Loucy (cell line): Measurements from ENCODE around the gene OXTR.

Experiments used
- H2AFZ ChIP-seq: fragments of 200-600 bp; sonication (generic); 2 replicates; pipeline ENCODE4 v1.6.0; 2016; ENCODE audit warnings: antibody characterized with exemption, mild to moderate bottlenecking, low read length, moderate library complexity
- H3F3A ChIP-seq: fragments of 200-600 bp; 2 replicates; pipeline ENCODE4 v1.6.0; 2016; ENCODE audit warnings: antibody characterized with exemption, low read depth, mild to moderate bottlenecking
- H3K27me3 ChIP-seq: fragments of 200-600 bp; sonication (generic); 2 replicates; pipeline ENCODE4 v1.6.1; 2014; ENCODE audit warnings: low read length, mild to moderate bottlenecking; ENCODE audit not compliant: insufficient read depth, poor library complexity, severe bottlenecking
- H3K36me3 ChIP-seq: fragments of 200-600 bp; sonication (generic); 2 replicates; pipeline ENCODE4 v1.6.1; 2016; ENCODE audit warnings: low read length; ENCODE audit not compliant: insufficient read depth
- H3K4me1 ChIP-seq: fragments of 200-600 bp; sonication (generic); 2 replicates; pipeline ENCODE4 v1.5.1; 2014; ENCODE audit warnings: low read length, mild to moderate bottlenecking; ENCODE audit not compliant: insufficient read depth, poor library complexity, severe bottlenecking
- H3K4me2 ChIP-seq: fragments of 200-600 bp; sonication (generic); 2 replicates; pipeline ENCODE4 v1.6.0; 2014; ENCODE audit warnings: antibody characterized with exemption, low read length, low read depth, mild to moderate bottlenecking; ENCODE audit not compliant: poor library complexity, severe bottlenecking
- H3K4me3 ChIP-seq: fragments of 200-600 bp; sonication (generic); 2 replicates; pipeline ENCODE4 v1.5.1; 2014; ENCODE audit warnings: low read length, mild to moderate bottlenecking, mixed read lengths; ENCODE audit not compliant: poor library complexity, severe bottlenecking
- H3K79me2 ChIP-seq: fragments of 200-600 bp; sonication (generic); 2 replicates; pipeline ENCODE4 v1.6.1; 2014; ENCODE audit warnings: low read length; ENCODE audit not compliant: insufficient read depth
- H3K9ac ChIP-seq: fragments of 200-600 bp; sonication (generic); 2 replicates; pipeline ENCODE4 v1.6.0; 2014; ENCODE audit warnings: mild to moderate bottlenecking, low read depth, low read length, moderate library complexity; ENCODE audit not compliant: poor library complexity, severe bottlenecking
- H3K9me2 ChIP-seq: fragments of 200-600 bp; sonication (generic); replicated peaks from 2 replicates; pipeline ENCODE4 v1.6.1; 2016; ENCODE audit warnings: low read depth, low read length, mixed read lengths
- H3K9me3 ChIP-seq: fragments of 200-600 bp; sonication (generic); 2 replicates; pipeline ENCODE4 v1.6.1; 2014; ENCODE audit warnings: mild to moderate bottlenecking, antibody characterized with exemption, low read length, low read depth; ENCODE audit not compliant: insufficient read depth
- H4K20me1 ChIP-seq: fragments of 200-600 bp; sonication (generic); 2 replicates; pipeline ENCODE4 v1.6.0; 2014; ENCODE audit warnings: antibody characterized with exemption, low read length, mild to moderate bottlenecking; ENCODE audit not compliant: insufficient read depth, poor library complexity, severe bottlenecking
- EZH2phosphoT487 ChIP-seq: fragments of 200-600 bp; IDR thresholded peaks from 2 replicates; pipeline ENCODE4 v1.6.1; 2018; ENCODE audit warnings: antibody characterized with exemption, mild to moderate bottlenecking, moderate library complexity, borderline replicate concordance
- TF ChIP-seq, protein P1 (sequence below): fragments of 200-600 bp; sonication (generic); conservative IDR thresholded peaks from 2 replicates; pipeline ENCODE4 v1.5.1; 2014; ENCODE audit warnings: mild to moderate bottlenecking, antibody characterized with exemption, low read length

Gene OXTR

DNA sequence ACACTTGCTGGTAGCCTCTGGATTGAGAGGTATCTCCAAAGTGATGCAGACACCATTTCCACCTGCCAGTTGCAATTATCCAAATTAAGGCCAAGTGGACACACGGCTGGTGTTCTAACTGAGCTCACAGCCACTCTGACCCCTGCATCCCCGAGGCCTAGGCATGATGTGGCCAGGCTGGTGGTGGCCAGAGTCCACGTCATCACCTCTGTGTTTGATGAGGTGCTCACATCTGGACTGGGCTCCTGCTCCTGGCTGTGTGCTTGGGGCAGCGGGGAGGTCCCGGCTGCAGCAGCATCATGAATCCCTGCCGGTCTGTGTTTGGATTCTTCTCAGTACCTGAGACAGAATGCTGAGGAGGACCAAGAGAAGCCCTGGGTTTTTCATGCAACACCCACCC, 4.9 kb downstream of the OXTR start:
- Histone ChIP-seq H3K4me1 (peaks cover 4% of the 10 kb centered on the region), H3F3A (no peaks in the 10 kb centered on the region), H3K27me3 (no peaks in the 10 kb centered on the region), H3K79me2 (no peaks in the 10 kb centered on the region), H3K4me2 (no peak overlapping the region), H4K20me1 (no peaks in the 10 kb centered on the region), H3K9me2 (no peaks in the 10 kb centered on the region), H3K9me3 (no peaks in the 10 kb centered on the region), H3K9ac (no peak overlapping the region), H3K4me3 (no peak overlapping the region), H2AFZ (no peak overlapping the region), H3K36me3 (no peaks in the 10 kb centered on the region)
- TF ChIP-seq EZH2phosphoT487, result no peak
- TF ChIP-seq, protein P1, sequence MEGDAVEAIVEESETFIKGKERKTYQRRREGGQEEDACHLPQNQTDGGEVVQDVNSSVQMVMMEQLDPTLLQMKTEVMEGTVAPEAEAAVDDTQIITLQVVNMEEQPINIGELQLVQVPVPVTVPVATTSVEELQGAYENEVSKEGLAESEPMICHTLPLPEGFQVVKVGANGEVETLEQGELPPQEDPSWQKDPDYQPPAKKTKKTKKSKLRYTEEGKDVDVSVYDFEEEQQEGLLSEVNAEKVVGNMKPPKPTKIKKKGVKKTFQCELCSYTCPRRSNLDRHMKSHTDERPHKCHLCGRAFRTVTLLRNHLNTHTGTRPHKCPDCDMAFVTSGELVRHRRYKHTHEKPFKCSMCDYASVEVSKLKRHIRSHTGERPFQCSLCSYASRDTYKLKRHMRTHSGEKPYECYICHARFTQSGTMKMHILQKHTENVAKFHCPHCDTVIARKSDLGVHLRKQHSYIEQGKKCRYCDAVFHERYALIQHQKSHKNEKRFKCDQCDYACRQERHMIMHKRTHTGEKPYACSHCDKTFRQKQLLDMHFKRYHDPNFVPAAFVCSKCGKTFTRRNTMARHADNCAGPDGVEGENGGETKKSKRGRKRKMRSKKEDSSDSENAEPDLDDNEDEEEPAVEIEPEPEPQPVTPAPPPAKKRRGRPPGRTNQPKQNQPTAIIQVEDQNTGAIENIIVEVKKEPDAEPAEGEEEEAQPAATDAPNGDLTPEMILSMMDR, result no peak

DNA sequence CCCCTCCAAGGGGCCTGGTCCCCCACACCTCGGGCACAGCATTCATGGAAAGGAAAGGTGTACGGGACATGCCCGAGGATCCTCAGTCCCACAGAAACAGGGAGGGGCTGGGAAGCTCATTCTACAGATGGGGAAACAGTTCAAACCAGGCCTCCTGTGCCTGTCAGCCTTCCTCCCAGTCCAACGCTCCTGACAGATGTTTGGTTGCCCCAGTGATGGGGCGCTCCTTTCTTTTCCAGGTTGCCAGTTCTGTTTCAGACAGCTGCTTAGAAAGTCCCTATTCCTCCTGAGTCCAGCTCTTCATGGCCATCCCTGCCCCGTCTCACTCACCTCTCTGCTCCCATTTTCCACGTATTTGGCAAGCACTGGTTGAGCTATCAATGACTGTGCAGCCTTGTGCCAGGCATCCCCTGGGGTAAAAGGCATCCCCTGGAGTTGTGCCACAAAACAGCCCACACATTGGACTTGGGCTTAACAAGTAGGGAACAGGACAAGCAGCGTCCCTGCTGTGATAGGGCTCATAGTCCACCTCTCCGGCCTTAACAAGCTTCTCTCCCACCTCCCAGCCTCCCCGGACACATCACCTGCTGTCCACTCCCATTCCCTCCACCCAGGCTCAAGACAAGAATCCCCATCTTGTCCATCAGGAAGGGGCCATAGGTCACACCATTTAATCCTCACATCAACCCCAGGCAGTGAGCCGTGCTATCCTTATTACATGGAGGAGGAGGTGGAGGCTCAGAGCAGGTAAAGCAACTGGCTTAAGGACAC, 6.6 kb downstream of the OXTR start:
- no peak for TF ChIP-seq EZH2phosphoT487
- TF ChIP-seq, protein P1, result no peak
- Histone ChIP-seq H4K20me1 (no peaks in the 10 kb centered on the region), H3K36me3 (no peaks in the 10 kb centered on the region), H3K9me2 (no peaks in the 10 kb centered on the region), H3K4me2 (no peak overlapping the region), H3K9ac (no peak overlapping the region), H3K9me3 (no peaks in the 10 kb centered on the region), H3K27me3 (no peaks in the 10 kb centered on the region), H3K4me3 (no peak overlapping the region), H3F3A (no peaks in the 10 kb centered on the region), H2AFZ (no peak overlapping the region), H3K4me1 (peaks cover 4% of the 10 kb centered on the region), H3K79me2 (no peaks in the 10 kb centered on the region)

DNA sequence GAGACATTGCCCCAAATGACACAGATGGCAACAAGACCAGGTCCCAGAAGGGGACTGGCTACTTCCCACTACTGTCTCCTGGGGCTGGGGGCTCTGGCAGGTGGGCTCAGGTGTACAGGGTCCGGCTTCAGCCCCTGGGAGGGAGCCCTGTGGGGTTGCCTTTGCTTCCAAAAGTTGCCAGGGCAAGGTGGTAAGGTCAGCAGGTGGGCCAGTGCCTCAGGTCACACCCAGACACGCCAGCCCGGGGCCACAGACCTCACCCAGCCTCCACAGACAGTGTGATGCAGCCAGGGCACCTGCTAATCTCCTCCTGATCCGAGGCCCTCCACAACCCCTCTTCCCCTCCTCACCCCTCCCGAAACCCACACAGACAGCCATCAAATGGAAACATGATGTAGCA, 7.5 kb downstream of the OXTR start:
- H3K36me3 ChIP-seq, result no peaks in the 10 kb centered on the region
- no peaks in the 10 kb centered on the region for H4K20me1 ChIP-seq
- TF ChIP-seq, protein P1, result no peak
- no peak for TF ChIP-seq EZH2phosphoT487
- no peaks in the 10 kb centered on the region for H3K27me3 ChIP-seq
- H3K9me3 ChIP-seq, result no peaks in the 10 kb centered on the region
- no peak overlapping the region for H3K4me3 ChIP-seq
- H3K9ac ChIP-seq, result no peak overlapping the region
- no peaks in the 10 kb centered on the region for H3K79me2 ChIP-seq
- no peaks in the 10 kb centered on the region for H3K9me2 ChIP-seq
- H2AFZ ChIP-seq, result no peak overlapping the region
- H3K4me2 ChIP-seq, result no peak overlapping the region
- H3K4me1 ChIP-seq, result peaks cover 4% of the 10 kb centered on the region
- H3F3A ChIP-seq, result no peaks in the 10 kb centered on the region
